K562 (cell line): Measurements from ENCODE around the gene DLK1.

Source experiments
- CTCF ChIP-seq, 3 experiments: IDR thresholded peaks in 2 of 3; conservative IDR thresholded peaks in 1 of 3; 2 replicates each; pipeline ENCODE4 v1.5.1; 2011 to 2012; ENCODE audit warnings: low read length in 3 of 3, mild to moderate bottlenecking in 3 of 3, control low read depth in 2 of 3, improper control_type of control experiment in 1 of 3, inconsistent platforms in 1 of 3, low read depth in 1 of 3, mixed read lengths in 1 of 3, moderate library complexity in 1 of 3; ENCODE audit not compliant: insufficient read depth in 2 of 3
- DPF2 ChIP-seq: fragments of 450-650 bp; IDR thresholded peaks from 2 replicates; pipeline ENCODE4 v1.6.1; 2016
- EHMT2 ChIP-seq: fragments of 450-650 bp; IDR thresholded peaks from 2 replicates; pipeline ENCODE4 v1.6.1; 2018; ENCODE audit warnings: antibody characterized with exemption
- IRF1 ChIP-seq: sonication (generic); formaldehyde crosslinking; IDR thresholded peaks from 2 replicates; pipeline ENCODE4 v1.8.0; 2022; ENCODE audit warnings: missing genetic modification reagents, mild to moderate bottlenecking, borderline replicate concordance
- KDM4B ChIP-seq, 2 experiments: fragments of 450-650 bp in 1 of 2; sonication (generic) in 1 of 2; IDR thresholded peaks; 2 replicates each; pipeline ENCODE4 v1.6.1; 2016 to 2017; ENCODE audit warnings: borderline replicate concordance in 2 of 2, antibody characterized with exemption in 1 of 2, low read depth in 1 of 2, mild to moderate bottlenecking in 1 of 2
- LARP7 ChIP-seq: fragments of 450-650 bp; IDR thresholded peaks from 2 replicates; pipeline ENCODE4 v1.6.1; 2016
- NFYB ChIP-seq: IDR thresholded peaks from 2 replicates; pipeline ENCODE4 v1.6.1; 2011; ENCODE audit warnings: mild to moderate bottlenecking, moderate library complexity; ENCODE audit not compliant: insufficient read length; ENCODE audit errors: extremely low read depth
- POLR2A ChIP-seq: fragments of 450-650 bp; conservative IDR thresholded peaks from 2 replicates; pipeline ENCODE4 v1.6.1; 2016
- REST ChIP-seq, 2 experiments: fragments of 450-650 bp; formaldehyde crosslinking in 1 of 2; IDR thresholded peaks; 2 replicates each; pipeline versions ENCODE4 v1.4.0 to v1.6.1; 2014 to 2020; ENCODE audit warnings: mild to moderate bottlenecking in 2 of 2, borderline replicate concordance in 1 of 2, low read depth in 1 of 2
- SAP30 ChIP-seq: fragments of 200-600 bp; sonication (generic); IDR thresholded peaks from 2 replicates; pipeline ENCODE4 v1.6.1; 2012; ENCODE audit warnings: borderline replicate concordance, low read depth, mild to moderate bottlenecking, moderate library complexity, low read length, control low read depth, inconsistent platforms; ENCODE audit not compliant: insufficient read depth, poor library complexity, severe bottlenecking
- SETDB1 ChIP-seq: IDR thresholded peaks from one replicate; pipeline ENCODE4 v1.6.1; 2012; ENCODE audit warnings: low read length, control low read depth, inconsistent platforms
- ZBTB26 ChIP-seq: fragments of 450-650 bp; formaldehyde crosslinking; IDR thresholded peaks from 2 replicates; pipeline ENCODE4 v1.4.0; 2022; ENCODE audit warnings: missing genetic modification characterization
- ZNF592 ChIP-seq: fragments of 450-650 bp; IDR thresholded peaks from 2 replicates; pipeline ENCODE4 v1.6.1; 2017; ENCODE audit warnings: antibody characterized with exemption, mild to moderate bottlenecking
- ZNF740 ChIP-seq, 3 experiments: fragments of 200-800 bp in 1 of 3; sonication (Bioruptor generic) in 1 of 3; sonication (generic) in 1 of 3; formaldehyde crosslinking in 1 of 3; IDR thresholded peaks; 2 replicates each; pipeline versions ENCODE4 v1.6.1 to v1.8.0; 2016 to 2022; ENCODE audit warnings: mild to moderate bottlenecking in 2 of 3, missing compliant biosample characterization in 2 of 3, missing genetic modification characterization in 2 of 3, missing genetic modification reagents in 1 of 3

- TF ChIP-seq REST (IDR thresholded peaks at IDR 0.05; ENCODE audit: borderline replicate concordance) = no peak
- TF ChIP-seq REST (CRISPR knock-in tag; IDR thresholded peaks at IDR 0.05; ENCODE audit: low read depth) = no peak
- TF ChIP-seq ZNF592 = no peak
- TF ChIP-seq ZNF740 (CRISPR knock-in tag; IDR thresholded peaks at IDR 0.05) = no peak
- TF ChIP-seq ZNF740 (tag; IDR thresholded peaks at IDR 0.05) = no peak; a peak in 1 of 4 replicates
- no peak for TF ChIP-seq EHMT2
- TF ChIP-seq CTCF (IDR thresholded peaks at IDR 0.05 in 2 of 3, conservative IDR thresholded peaks at IDR 0.05 in 1 of 3; ENCODE audit: insufficient read depth in 2 of 3, low read depth in 1 of 3, low read length in 3 of 3) = no peak
- no peak for TF ChIP-seq ZBTB26 (CRISPR knock-in tag)
- no peak for TF ChIP-seq IRF1 (CRISPR knock-in tag)
- TF ChIP-seq SETDB1 = no peak
- TF ChIP-seq KDM4B (IDR thresholded peaks at IDR 0.05; ENCODE audit: borderline replicate concordance in 2 of 2, low read depth in 1 of 2) = no peak
- no peak for TF ChIP-seq NFYB
- no peak for TF ChIP-seq DPF2
- no peak for TF ChIP-seq LARP7
- no peak for TF ChIP-seq SAP30
- TF ChIP-seq POLR2A = no peak
Measured at GRCh38 chr14:100762901-100763300, 36.2 kb downstream of the DLK1 start.
